HG02759 (cell line): Measurements from ENCODE around the gene DNPH1.

Experiments
- ATAC-seq: cut with Tn5 transposase; IDR thresholded peaks from one replicate; pipeline ENCODE4 v1.9.1; 2021; ENCODE audit warnings: mild to moderate bottlenecking, moderate library complexity; ENCODE audit not compliant: unreplicated experiment

Gene DNPH1

DNA sequence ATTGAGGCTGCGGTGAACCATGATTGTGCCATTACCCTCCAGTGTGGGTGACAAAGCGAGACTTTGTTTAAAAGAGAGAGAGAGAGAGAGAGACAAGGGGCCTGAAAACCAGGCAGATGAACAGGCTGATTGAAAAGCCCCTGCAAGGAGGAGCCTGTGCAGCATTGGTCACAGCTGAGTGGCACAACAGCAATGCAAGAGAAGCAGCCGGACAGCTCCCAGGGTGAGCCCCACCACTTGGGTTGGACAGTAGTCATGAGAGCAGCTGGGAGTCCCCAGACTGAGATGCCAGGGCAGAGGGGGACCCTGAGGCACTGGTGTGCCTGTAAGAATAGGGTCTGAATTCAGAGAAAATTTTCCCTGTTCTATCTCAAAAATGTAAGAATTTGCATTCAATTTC is 10.2 kb downstream of the DNPH1 start:
- ATAC-seq = no peak

DNA sequence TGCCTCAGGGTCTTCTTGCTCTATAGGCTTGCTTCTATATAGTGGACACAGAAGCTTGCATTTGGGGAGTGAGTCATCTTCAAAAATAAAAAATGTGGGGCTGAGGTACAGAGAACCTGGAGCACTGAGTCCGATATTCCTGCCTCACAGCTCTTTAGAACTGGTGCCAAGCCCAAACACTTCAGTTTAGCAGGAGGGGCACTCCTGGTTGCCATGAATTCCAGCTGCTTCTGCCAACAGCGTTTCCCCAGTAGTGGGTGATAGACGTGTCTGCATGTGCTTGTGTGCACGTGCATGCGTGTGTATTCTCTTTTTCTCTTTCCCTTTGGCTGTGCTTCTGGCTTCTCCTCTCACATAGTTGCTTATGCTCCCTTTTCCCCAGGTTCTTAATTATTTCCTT is 11.9 kb downstream of the DNPH1 start:
- ATAC-seq = no peak

DNA sequence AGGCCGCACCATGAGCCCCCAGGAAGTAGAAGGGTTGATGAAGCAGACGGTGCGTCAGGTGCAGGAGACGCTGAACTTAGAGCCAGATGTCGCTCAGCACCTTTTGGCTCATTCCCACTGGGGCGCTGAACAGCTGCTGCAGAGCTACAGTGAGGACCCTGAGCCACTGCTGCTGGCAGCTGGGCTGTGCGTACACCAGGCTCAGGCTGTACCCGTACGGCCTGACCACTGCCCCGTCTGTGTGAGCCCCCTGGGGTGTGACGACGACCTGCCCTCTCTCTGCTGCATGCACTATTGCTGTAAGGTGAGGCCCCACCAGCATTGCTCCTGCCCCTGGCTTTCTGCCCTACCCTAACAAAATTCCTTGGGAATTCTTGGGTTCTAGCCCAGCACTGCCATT is 13.1 kb downstream of the DNPH1 start:
- ATAC-seq = no peak

DNA sequence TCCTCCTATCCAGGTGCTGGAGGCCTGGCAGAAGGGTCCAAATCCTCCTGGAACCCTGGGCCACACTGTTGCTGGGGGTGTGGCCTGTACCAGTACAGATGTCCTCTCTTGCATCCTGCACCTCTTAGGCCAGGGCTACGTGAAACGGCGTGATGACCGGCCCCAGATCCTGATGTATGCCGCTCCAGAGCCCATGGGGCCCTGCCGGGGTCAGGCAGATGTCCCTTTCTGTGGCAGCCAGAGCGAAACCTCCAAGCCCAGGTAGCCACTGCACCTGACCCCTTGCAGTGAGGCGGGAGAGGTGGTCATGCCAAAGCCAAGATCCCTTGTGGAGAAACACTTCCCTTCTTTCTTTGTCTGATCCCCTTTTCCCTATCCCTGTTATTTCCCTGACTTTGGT is 14.2 kb downstream of the DNPH1 start:
- ATAC-seq = no peak

DNA sequence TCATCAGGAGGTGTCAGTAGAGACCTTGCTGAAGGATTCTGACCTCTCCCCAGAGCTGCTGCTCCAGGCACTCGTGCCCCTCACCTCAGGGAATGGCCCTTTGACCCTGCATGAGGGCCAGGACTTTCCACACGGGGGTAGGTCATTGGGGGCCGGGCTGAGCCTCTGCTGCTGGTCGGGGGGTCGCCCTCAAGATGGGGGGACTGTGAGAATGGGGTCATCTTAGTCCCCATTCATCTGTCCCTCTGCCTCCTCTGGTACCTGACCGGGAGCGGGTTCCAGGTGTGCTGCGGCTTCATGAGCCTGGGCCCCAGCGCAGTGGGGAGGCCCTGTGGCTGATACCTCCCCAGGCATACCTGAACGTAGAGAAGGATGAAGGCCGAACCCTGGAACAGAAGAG is 15.8 kb downstream of the DNPH1 start:
- ATAC-seq = no peak

DNA sequence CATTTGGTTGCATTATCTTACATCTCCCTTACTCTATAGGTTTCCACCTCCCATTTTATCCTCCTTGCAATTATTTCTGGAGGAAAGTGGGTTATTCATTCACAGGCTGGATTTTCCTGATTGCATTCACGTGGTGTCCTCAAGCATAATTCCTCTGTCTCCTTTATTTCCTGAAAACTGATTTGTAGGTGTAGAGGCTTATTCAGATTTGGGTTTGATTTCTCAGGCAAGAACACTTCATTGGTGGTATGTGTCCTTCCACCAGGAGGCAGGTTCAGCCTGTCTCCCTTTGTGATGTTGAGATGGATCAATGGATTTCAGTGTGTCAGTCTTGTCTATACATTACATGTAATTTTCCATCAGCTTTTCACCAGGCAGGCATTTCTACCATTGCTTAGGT is 17.3 kb downstream of the DNPH1 start:
- ATAC-seq = no peak

DNA sequence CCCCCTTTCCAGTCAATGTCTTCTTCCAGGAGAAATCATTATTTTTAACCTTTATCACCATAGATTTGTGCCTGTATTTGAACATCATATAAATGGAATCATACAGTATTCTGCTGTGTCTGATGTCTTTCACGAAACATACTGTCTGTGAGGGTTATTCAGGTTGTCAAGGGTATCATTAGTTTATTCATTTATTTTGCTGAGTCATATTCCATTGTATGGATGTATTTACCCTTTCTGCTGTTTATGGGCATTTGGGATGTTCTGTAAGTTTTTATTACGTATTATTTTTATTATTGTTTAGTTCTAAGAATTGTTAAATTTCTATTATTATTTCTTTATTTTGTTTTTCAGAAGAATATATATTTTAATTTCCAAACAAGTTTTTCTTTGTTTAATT is 22.0 kb downstream of the DNPH1 start:
- ATAC-seq = no peak

DNA sequence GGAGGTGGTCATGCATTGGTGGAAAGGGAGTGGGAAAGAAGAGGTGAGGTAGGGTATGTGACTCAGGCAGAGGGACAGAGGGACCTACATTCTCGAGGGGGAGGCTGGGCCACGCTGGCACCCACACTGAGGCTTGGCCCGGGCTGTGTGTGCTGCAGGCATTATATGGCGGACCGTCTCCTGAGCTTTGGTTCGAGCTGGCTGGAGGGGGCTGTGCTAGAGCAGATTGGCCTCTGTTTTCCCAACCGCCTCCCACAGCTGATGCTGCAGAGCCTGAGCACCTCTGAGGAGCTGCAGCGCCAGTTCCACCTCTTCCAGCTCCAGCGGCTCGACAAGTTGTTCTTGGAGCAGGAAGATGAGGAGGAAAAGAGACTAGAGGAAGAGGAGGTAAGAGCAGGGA is 23.4 kb downstream of the DNPH1 start:
- ATAC-seq = no peak

DNA sequence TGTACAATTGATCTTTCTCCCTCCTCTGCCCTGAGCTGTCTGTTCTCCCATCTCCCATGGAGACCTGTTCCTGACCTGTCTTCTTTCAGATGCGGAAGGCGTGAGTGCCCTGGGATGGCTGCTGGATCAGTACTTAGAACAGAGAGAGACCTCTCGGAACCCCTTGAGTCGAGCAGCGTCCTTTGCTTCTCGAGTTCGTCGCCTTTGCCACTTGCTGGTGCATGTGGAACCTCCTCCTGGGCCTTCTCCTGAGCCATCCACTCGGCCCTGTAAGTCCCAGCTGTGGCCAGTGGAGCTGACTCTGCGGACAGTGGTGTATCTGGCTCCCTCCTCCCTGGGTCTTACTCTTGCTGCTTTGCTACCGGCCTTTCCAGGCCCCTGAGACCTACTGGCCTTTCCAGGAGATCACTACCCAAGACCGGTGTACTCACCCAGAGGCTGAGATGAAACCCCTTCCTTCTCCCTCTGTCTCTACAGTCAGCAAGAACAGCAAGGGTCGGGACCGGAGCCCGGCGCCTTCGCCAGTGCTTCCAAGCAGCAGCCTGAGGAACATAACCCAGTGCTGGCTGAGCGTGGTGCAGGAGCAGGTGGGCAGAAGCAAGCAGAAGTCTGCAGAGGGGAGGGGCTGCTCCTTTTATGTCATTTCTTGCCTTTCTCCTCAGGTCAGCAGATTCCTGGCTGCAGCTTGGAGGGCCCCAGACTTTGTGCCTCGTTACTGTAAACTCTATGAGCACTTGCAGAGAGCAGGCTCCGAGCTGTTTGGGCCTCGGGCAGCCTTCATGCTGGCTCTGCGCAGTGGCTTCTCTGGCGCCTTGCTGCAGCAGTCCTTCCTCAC is 24.8 kb downstream of the DNPH1 start:
- ATAC-seq = no peak

DNA sequence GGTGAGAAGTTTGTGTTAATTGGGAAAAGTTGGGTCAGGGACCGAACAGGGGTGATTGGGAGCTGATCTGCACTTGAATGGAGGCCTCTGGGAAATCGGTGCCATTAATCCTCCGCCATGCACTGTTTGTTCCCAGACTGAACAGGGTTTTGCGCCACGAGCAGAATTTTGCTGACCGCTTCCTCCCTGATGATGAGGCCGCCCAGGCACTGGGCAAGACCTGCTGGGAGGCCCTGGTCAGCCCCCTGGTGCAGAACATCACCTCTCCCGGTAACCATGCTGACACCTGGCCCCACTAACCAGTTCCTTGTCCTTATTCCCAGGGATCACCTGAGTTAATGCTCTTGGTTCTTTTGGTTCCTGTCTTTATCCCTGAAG is 25.6 kb downstream of the DNPH1 start:
- ATAC-seq = no peak

DNA sequence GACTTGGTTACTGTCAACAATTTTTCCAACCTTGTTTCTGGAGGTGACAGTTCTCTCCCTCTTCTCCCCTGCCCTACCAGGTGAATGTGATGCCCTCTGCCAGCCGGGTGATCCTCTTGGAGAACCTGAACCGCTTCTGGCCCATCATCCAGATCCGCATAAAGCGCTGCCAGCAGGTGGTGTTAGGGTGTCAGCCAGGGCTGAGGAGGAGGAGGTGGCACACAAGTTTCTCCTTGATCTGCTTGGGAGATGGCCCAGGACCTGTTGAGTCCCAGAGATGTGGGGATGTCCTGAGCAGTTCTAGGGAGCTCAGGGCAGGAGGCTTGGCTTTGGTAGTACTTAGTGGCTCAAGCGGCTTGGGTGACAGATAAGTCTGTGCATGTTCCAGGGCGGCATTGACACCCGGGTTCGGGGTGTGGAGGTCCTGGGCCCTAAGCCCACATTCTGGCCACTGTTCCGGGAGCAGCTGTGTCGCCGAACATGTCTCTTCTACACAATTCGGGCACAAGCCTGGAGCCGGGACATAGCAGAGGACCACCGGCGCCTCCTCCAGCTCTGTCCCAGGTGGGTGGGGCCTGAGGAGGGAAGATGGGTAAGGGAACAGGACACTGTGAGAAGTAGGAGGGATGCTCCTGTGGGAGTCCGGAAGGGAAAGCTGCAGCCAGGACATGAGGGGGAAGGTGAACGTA is 26.1 kb downstream of the DNPH1 start:
- ATAC-seq = no peak

DNA sequence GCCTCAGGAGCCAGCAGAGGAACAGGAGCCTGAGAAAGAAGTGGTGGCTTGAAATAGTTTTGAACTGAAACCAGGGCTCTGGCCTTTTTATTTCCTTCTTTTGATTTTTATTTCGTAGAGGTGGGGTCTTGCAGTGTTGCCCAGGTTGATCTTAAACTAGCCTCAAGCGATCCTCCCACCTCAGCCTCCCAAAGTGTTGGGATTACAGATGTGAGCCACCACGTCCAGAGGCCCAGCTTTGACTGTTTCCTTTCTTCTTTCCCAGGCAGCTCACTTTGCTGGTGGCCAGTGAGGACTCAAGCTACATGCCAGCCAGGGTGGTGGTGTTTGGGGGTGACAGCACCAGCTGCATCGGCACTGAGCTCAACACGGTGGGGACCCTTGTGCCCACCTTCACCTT is 26.8 kb downstream of the DNPH1 start:
- no peak for ATAC-seq

DNA sequence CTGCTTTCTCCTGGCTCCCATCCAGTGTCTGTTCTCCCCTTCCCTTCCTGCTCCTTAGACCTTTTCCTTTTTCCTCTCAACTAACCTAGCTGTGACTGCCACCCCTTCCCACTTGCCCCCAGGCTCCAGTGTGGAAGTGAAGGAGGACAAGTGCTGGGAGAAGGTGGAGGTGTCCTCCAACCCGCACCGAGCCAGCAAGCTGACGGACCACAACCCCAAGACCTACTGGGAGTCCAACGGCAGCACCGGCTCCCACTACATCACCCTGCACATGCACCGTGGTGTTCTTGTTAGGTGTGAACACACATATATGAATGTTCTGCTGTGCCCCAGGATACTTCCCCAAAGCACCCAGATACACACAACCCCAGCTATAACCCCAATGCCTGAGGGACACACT is 28.7 kb downstream of the DNPH1 start:
- ATAC-seq = no peak

DNA sequence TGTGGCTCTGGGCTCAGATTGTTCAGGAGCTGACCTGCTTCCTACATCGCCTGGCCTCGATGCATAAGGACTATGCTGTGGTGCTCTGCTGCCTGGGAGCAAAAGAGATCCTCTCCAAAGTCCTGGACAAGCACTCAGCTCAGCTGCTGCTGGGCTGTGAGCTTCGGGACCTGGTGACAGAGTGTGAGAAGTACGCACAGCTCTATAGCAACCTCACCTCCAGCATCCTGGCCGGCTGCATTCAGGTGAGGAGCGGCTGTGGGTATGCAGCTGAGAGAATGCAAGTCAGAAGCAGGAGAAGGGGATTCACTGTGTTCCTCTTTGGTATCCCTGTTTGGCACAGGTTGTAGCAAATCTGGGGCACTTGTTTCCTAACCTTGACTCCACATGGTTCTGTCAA is 29.4 kb downstream of the DNPH1 start:
- ATAC-seq = no peak

DNA sequence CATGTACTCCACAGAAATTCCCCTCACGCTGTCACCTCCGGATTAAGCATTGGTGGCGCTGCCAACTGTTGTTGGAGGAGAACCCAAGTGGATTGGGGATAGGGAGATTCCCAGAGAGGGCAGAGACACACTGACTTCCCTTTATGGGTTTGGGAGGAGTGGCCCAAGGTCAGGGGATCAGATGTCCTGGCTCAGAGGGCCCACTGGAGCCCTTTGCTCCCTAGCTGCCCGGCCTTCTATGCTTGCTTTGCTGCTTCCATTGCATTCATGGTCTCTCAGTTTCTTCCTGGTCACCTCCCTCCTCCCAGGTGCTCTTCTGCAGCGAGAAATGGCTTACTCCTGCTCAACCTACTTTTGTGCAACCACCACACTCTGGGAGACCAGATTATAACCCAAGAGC is 32.9 kb downstream of the DNPH1 start:
- ATAC-seq = no peak

DNA sequence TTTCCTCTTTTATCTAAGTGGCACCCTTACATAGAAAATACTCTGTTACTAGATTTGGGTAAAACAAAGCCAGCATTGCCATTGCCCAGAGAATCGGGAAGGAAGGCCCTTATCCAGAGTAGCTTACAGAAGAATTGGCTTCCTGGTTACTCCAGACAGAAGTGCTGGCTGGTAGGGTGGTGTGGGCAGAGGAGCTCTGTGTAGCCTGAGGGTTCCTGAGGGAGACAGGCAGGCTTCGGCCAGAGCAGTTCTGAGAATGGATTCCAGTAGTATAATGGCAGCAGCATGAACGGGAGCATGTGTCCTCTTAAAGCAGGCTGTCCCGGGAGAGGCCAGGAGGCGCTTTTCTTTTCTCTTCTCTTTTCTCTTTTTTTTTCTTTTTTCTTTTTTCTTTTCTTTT is 35.4 kb downstream of the DNPH1 start:
- no peak for ATAC-seq

DNA sequence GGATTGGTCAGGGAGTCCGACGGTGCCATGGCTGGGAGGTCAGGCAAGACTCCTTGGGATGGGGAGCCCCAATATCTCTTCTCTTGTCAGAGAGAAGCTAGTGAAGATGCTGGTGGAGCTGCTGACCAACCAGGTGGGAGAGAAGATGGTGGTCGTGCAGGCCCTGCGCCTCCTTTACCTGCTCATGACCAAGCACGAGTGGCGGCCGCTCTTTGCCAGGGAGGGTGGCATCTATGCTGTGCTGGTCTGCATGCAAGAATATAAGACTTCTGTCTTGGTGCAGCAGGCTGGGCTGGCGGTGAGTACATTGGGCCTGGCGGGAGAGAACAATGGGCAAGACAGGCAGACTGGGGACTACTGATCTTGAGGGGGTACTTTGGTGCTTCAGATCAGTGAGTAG is 36.4 kb downstream of the DNPH1 start:
- no peak for ATAC-seq

DNA sequence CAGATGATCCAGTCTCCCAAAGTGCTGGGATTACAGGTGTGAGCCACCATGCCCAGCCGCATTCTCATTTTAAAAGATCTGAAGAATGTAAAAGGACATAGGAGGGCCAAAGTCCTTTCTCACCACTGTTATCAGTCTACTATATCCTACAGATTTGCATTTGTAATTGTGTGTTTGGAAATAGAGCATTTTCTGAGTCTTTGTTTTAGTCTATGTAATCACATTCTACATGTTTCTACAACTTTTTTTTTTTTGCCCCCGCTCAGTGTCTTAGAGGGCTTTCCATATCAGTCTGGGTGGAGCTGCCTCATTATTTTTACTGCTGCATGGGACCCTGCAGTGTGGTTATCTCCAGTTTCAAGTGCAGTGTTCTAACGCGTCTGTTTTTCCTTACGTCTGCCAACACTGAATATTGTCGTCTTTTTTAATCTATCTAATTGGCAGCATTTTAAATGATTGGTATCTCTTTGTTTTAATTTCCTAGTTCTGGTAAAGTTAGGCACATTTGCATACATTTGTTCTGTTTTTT is 39.4 kb downstream of the DNPH1 start:
- no peak for ATAC-seq

DNA sequence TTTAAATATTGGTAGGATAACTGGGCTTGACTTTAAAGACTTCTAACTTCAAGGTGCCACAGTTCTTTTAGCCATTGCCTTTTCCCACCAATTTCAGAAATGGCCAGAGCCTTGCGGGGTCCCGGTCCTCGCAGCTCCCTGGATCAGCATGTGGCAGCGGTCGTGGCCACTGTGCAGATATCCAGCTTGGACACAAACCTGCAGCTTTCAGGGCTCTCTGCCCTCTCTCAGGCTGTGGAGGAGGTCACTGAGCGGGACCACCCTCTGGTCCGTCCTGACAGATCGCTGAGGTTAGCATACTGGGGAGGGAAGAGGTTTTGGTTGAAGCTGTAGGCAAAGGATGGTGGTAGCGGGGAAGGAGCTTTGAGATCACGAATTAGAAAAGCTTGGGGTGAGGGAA is 40.9 kb downstream of the DNPH1 start:
- no peak for ATAC-seq

DNA sequence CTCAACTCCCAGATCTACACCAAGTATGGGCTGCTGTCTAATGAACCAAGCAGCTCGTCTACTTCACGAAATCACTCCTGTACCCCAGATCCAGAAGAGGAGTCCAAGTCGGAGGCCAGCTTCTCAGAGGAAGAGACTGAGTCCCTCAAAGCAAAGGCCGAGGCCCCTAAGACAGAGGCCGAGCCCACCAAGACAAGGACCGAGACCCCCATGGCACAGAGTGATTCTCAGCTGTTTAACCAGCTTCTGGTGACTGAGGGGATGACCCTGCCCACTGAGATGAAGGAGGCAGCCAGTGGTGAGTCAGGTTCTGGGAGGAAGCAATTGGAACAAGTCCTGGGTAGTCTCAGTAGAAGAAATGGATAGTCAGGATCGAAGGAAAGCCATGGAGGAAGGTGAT is 41.5 kb downstream of the DNPH1 start:
- no peak for ATAC-seq

DNA sequence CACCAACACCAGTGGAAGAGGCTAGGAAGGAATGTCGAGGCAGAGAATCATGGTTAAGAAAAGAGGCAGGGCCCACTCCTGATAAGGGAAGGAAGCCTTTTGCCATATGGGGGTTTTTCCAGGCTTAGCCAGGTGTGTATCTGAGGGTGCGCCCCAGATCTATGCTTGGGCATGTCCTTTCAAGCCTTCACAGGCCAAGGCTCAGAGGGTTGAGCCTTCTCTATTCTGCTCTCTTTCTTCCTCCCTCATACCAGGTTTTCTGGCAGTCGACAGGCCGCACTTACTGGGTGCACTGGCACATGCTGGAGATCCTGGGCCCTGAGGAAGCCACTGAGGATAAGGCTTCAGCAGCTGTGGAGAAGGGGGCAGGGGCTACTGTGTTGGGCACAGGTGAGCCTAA is 42.6 kb downstream of the DNPH1 start:
- no peak for ATAC-seq

DNA sequence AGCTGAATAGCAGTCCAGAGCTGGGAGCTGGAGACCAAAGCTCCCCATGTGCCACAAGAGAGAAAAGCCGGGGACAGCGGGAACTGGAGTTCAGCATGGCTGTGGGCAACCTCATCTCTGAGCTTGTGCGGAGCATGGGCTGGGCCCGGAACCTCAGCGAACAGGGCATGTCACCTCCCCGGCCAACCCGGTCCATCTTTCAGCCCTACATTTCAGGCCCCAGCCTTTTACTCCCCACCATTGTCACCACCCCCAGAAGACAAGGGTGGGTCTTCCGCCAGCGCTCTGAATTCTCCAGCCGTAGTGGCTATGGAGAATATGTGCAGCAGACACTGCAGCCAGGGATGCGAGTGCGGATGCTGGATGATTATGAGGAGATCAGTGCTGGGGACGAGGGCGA is 43.3 kb downstream of the DNPH1 start:
- no peak for ATAC-seq
